HG03196 (cell line): ENCODE data around the gene NUTF2.
"Not testable (repeated sequence)": the region's sequence is repeated elsewhere in the genome, so short reads cannot be mapped to it uniquely, and the experiment has no call there.

Source experiments
- ATAC-seq: cut with Tn5 transposase; IDR thresholded peaks from one replicate; pipeline ENCODE4 v1.9.1; 2021; ENCODE audit not compliant: unreplicated experiment

Gene NUTF2

DNA sequence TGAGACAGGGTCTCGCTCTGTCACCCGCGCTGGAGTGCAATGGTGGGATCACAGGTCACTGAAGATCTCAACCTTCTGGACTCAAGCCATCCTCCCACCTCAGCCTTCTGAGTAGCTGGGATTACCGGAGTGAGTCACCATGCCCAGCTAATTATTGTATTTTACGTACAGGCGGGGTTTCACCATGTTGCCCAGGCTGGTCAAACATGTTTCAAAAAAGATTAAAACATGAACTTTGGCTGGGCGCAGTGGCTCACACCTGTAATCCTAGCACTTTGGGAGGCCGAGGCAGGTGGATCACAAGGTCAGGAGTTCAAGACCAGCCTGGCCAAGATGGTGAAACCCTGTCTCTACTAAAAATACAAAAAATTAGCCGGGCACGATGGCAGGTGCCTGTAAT is 9.5 kb upstream of the NUTF2 start:
- not testable (repeated sequence) for ATAC-seq

DNA sequence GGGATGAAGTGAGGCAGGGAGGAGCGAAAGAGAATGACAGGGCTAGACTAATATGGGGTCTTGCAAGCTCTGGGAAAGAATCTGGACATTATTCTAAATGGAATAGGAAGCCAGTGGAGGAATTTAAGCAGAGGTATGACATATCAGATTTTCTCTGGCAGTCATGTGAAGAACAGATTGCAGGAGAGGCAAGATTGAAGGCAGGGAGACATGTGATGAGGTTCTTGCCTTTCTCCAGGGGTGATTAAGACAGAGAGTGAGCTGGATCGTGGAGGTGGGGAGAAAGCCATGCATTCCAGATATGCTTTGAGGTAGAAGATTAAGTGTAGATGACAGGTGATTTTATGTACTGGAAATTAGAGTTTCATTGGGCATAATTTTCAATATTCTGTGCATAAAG is 8.9 kb upstream of the NUTF2 start:
- ATAC-seq, result no peak

DNA sequence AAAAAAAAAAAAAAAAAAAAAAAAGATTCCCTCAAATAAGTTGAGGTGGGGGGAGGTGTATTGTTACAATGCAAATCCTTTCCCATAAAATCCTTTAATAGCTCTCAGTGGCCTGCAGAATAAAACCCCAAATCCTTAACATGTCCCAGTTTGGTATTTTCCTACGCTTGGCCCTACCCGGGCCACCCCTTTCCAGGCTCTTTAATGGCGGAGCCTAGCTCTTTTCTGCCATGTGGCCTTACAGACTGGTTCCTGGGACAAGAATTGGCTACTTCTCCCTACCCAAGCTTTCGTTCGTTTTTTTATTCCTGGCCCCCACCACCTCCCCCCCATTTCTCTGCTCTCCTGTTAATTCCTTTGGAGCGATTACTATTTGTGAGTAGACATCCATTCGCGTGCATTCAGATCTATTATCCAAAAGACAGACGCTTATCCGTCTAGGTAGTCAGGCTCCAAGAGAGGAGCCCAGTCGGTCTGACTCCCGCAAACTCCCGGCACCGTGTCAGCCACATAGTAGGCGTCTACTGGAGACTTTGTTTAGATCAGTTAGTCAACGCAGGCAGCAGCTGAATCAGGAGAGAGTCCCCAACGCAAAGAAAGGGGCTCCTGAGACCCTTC is 5.4 kb upstream of the NUTF2 start:
- ATAC-seq, result no peak

- ATAC-seq, result peak; percentile 45
Observed at GRCh38 chr16:67841816-67842508, 4.8 kb upstream of the NUTF2 start, which contains the start of gene THAP11. TSS of gene THAP11 (plus strand) at chr16:67842320. CDS start at chr16:67842555, 235 bp downstream.

DNA sequence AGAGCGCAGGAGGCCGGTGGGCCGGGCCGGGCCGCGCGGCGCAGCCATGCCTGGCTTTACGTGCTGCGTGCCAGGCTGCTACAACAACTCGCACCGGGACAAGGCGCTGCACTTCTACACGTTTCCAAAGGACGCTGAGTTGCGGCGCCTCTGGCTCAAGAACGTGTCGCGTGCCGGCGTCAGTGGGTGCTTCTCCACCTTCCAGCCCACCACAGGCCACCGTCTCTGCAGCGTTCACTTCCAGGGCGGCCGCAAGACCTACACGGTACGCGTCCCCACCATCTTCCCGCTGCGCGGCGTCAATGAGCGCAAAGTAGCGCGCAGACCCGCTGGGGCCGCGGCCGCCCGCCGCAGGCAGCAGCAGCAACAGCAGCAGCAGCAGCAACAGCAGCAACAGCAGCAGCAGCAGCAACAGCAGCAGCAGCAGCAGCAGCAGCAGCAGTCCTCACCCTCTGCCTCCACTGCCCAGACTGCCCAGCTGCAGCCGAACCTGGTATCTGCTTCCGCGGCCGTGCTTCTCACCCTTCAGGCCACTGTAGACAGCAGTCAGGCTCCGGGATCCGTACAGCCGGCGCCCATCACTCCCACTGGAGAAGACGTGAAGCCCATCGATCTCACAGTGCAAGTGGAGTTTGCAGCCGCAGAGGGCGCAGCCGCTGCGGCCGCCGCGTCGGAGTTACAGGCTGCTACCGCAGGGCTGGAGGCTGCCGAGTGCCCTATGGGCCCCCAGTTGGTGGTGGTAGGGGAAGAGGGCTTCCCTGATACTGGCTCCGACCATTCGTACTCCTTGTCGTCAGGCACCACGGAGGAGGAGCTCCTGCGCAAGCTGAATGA is 4.0 kb upstream of the NUTF2 start:
- peak; percentile 6 for ATAC-seq

GRCh38 chr16:67843343-67843765 is 3.4 kb upstream of the NUTF2 start:
- ATAC-seq, result no peak

DNA sequence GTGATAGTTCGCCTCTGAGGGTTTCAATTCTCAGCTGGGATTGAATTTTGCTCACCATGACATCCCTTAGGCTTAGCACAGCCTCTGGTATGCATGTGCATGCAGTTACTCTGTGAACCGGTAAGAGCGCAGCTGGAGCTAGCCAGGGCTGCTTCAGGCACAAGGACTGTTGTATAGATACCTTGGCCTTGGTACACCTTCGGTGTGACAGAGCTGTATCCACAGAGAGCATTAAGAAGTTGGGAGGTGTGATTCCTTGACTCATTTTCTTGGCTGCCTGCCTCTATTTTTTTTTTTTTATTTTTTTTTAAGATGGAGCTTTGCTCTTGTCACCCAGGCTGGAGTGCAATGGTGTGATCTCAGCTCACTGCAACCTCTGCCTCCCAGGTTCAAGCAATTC is 2.2 kb upstream of the NUTF2 start:
- ATAC-seq, result no peak

- no peak for ATAC-seq
Observed at GRCh38 chr16:67845291-67846062, 1.3 kb upstream of the NUTF2 start.

DNA sequence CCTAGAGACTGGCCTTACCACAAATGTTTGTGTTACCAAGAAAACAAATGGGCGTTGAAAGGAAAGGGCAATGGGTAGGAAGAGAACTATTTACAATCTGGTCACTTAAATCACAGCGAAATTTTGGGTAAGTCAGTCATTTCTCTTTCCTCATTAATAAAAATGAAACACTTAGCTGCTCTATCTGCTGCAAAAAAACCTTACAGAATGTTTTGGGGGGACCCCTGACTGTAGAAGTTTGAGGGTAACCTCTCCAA is 742 bp upstream of the NUTF2 start:
- ATAC-seq, result no peak

DNA sequence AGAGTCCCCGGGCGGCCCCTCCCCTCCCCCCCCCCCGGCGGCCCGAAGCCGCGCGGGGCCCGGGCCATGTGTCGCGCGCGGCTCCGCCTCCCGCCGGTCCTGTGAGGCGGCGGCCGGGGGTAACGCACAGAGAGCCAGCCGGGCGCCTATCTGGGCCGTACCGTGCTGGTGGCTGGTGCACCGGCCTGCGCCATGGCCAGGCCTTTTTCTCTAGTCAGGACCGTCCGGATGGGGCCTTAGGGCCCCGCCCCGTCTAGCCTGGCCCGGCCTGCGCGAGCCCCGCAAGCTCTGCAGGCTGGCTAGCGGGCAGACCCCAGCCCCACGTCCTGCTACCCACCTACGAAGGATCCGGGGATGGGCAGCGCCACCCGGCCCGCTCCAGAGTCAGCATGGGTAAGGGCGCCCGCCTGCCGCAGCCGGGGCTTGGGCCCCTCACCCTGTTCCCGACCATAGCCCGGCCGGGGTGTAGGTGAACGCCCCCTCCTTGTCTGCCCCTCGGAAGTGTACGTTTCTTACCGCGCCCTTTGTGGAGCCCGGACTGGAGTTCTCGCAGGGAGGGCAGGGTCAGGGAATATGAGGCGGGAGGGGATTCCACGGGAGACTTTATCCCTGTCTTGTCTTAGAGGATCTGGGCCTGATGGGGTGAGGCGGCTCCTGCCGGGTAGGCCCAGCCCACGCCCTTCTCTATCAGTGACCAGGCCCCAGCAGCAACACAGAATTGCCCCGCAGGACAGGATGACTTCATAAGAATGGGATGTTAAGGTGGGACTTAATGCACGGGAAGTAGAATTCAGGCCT is 530 bp downstream of the NUTF2 start, which contains the start of gene CENPT:
TSS of gene CENPT (minus strand) at position 630 of the 798 bp plus-strand sequence. CDS start 13,834 bp downstream, outside the sequence.
- ATAC-seq, result peak; percentile 34

DNA sequence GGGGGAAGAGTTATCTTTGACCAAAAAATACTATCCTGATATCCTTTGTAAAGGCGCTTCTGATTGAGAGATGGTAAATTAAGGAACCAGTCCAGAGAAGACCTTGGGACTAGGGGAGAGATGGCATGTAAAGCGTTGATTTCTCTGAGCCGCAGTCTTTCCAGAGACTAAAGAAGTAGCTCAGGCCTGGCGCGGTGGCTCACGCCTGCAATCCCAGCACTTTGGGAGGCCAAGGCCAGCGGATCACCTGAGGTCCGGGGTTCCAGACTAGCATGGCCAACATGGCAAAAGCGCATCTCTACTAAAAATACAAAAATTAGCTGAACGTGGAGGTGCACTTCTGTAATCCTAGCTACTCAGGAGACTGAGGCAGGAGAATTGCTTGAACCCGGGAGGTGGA is 1.4 kb downstream of the NUTF2 start:
- no peak for ATAC-seq

- no peak for ATAC-seq
Observed at GRCh38 chr16:67853670-67854069, 6.9 kb downstream of the NUTF2 start.

DNA sequence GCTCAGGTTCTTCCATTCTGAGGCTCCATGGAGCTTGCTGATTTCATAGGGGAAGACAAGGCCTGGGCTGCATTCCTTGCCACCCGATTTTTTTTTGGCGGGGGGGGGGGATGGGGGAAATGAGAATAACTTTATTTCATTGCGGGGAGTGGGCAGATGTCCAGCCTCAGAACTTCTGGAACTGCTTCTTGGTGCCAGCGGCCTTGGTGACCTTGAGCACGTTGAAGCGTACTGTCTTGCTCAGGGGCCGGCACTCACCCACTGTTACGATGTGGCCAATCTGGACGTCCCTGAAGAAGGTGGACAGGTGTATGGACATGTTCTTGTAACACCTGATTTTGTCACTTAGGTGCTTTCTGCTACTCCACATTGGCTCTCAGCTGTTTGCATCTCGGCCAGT is 9.1 kb downstream of the NUTF2 start:
- ATAC-seq, result no peak

DNA sequence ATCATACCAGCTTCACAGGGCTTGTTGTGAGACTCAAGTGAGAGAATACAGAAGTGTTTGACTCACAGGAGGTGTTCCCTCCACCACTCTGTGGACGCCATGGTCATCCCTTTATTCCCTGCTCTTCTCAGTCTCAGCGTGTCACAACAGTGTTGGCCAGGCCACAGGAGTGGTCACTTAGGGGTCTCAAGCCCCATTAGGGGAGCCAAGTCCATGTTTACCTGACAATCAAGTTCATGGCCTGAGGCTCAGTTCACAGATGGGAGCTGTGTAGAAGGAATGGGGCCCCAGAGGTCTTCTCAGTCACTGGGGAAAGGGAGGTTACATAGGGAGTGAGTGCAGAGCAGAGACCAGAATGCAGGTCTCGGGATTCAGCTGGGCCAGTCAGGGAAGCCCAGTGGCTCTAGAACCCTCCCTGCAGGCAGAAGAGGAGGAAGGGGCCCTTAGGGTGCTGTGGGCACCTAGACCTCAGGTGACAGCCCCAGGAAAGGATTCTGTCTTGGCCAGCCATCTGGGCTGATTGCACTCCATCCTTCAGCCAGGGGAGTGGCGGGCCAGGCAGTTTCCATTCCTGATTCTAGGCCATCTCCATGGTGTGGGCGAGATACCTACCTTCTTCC is 10.3 kb downstream of the NUTF2 start:
- no peak for ATAC-seq

DNA sequence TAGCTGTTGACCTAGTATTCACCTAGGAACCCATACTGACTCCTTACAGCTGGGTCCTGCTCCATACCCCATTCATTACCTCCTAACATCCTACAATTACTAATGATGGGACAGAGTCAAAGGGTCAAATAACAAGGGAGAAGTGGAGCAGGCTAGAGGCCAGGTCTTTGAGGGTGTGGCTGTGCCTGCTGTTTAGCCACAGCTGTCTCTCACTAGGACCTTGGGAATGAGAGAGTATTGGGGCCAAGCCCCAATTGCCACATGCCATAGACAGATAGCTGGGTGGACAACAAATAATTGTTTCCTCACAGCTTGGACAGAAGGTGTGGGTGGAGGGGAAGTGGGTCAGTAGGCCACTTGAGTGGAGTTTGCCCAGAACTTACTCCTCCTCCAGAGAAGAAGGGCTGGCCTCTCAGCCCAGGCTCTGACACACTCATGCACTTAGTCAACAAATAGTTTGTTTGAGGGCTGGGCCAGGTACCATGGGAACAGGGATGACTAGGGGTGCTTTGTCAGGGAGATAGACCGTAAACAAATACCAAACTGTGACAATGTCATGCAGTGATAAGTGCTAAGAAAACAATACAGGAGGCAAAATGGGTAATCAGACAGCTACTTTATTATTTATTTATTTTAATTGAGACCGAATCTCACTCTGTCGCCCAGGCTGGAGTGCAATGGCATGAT is 11.0 kb downstream of the NUTF2 start:
- no peak for ATAC-seq

GRCh38 chr16:67858500-67858899 is 11.8 kb downstream of the NUTF2 start:
- ATAC-seq, result no peak

GRCh38 chr16:67860589-67861398 is 14.1 kb downstream of the NUTF2 start:
- ATAC-seq, result no peak

GRCh38 chr16:67861877-67862276 is 15.1 kb downstream of the NUTF2 start:
- no peak for ATAC-seq
